Measurements from ENCODE around the gene CACNA2D3.

DNA sequence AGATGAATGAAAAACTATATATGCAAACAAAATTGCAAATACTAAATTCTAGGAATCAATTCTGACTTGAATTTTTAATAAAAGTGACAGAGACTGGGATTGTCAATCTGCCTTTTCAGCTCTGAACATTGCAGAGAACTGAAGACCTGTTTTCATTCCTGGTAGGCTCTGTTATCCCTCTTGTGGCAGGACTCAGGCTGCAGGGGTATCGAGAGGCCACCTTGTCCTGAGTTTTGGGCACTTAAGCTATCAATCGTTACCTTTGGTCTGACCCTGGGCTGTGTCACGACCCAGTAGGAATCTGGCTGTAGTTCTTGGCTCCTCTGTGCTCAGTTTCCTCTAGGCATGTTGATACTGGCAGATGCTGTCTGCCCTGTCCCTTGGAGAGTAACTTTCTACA lies 238.0 kb downstream of the CACNA2D3 start:
- TF ChIP-seq, protein P1, sequence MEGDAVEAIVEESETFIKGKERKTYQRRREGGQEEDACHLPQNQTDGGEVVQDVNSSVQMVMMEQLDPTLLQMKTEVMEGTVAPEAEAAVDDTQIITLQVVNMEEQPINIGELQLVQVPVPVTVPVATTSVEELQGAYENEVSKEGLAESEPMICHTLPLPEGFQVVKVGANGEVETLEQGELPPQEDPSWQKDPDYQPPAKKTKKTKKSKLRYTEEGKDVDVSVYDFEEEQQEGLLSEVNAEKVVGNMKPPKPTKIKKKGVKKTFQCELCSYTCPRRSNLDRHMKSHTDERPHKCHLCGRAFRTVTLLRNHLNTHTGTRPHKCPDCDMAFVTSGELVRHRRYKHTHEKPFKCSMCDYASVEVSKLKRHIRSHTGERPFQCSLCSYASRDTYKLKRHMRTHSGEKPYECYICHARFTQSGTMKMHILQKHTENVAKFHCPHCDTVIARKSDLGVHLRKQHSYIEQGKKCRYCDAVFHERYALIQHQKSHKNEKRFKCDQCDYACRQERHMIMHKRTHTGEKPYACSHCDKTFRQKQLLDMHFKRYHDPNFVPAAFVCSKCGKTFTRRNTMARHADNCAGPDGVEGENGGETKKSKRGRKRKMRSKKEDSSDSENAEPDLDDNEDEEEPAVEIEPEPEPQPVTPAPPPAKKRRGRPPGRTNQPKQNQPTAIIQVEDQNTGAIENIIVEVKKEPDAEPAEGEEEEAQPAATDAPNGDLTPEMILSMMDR (IDR thresholded peaks at IDR 0.05) = no peak
- no peak for TF ChIP-seq EP300 (IDR thresholded peaks at IDR 0.05)

All from tibial nerve (tissue), 4 donors.